ENCODE data around the gene OTOGL.

GRCh38 chr12:80211671-80212070 is 112.3 kb downstream of the OTOGL start:
- TF ChIP-seq FOXM1 (IDR thresholded peaks at IDR 0.05; ENCODE audit: low read depth) (no peak), EZH2phosphoT487 (IDR thresholded peaks at IDR 0.05; ENCODE audit: borderline replicate concordance, low read depth) (no peak), GABPA (IDR thresholded peaks at IDR 0.05; ENCODE audit: low read depth) (no peak)
